ENCODE results near the gene TIGAR. TPM values are rescaled to one million over a fixed set of nuclear protein-coding genes. Genes with fewer than 3 reads are reported as not detected.

Gene TIGAR, protein sequence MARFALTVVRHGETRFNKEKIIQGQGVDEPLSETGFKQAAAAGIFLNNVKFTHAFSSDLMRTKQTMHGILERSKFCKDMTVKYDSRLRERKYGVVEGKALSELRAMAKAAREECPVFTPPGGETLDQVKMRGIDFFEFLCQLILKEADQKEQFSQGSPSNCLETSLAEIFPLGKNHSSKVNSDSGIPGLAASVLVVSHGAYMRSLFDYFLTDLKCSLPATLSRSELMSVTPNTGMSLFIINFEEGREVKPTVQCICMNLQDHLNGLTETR
- 12.3 and 14.7 TPM in 2 replicates for total RNA-seq (2014; rRNA removed; shearing (Covaris generic))

DNA sequence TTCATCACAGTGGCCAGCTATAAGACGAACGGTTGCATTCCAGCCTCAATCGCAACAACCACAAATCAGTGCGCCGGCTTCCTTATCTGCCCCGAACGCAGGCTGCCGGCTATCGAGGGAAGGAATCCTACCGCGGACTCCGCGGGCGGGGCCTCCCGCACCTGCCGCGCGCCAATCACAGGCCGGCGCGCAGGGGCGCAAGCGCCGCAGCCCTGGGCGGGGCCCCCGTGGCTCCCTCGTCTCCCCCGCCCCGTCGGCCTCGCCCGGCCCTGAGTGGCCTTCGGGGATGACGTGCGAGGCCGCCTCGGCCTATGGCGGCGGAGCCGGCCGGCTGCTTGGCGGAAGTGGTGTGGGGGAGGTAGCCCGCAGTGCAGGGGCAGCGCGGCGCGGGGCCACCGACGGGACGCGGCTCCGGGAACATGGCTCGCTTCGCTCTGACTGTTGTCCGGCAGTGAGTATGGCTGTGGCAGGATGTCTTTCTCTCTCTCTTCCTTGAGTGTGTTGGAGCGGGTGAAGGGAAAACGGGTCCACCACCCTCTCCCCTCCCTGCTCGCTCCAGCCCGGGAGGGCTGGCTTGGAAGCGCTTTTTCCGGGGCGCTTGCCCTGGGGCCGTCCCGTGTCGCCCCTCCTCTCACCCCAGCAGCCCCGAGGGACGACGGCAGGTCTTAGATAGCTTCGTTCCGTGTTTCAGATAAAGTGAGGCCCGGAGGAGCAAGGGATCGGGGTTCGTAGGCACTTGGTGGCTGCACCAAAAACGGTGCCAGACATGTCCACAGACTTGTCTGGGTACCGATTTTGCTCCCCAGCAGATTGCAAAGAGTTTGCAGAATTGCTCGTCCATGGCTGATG, at the start of gene TIGAR:
TSS of gene TIGAR (plus strand) at position 361 of the 849 bp plus-strand sequence. CDS start at position 420, 59 bp downstream.

DNA sequence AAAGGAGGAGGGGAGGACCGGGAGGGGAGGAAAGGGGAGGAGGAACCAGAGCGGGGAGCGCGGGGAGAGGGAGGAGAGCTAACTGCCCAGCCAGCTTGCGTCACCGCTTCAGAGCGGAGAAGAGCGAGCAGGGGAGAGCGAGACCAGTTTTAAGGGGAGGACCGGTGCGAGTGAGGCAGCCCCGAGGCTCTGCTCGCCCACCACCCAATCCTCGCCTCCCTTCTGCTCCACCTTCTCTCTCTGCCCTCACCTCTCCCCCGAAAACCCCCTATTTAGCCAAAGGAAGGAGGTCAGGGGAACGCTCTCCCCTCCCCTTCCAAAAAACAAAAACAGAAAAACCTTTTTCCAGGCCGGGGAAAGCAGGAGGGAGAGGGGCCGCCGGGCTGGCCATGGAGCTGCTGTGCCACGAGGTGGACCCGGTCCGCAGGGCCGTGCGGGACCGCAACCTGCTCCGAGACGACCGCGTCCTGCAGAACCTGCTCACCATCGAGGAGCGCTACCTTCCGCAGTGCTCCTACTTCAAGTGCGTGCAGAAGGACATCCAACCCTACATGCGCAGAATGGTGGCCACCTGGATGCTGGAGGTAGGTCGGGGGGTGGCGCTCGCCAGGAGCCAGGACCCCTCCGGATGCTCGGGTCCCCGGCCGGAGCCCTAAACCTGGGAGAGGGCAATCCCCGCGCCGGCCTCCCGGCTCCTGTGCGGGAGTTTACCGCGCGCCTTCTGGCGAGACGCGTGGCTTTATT, 47.2 kb upstream of the TIGAR start, which contains the start of gene CCND2:
TSS of gene CCND2 (plus strand) at position 111 of the 744 bp plus-strand sequence. CDS start at position 390, 279 bp downstream.

DNA sequence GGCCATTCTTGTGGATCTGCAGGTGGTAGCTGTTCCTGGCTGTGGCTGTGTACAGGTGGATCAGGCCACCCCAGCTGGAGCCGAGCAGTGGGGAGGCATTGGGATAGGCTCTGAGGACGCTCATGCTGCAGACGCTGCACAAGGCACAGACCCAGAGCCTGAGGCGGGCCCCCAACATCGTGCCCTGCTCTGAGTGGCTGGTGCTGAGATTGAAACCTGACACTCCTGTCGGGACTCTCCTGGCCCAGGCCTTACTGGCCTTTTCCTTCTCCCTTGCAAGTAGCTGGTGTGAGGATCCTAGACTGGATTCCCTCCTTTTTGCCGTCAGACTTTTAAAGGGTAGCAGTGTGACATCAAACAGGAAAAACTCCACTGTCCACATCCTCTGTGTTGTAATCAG, 58.4 kb downstream of the TIGAR start, which contains the start of gene FGF23:
TSS of gene FGF23 (minus strand) at position 308 of the 400 bp plus-strand sequence. CDS start at position 178, 130 bp downstream.

Other genes starting within 250 kb of the TIGAR start
- 0.15 and 0.24 TPM in 2 replicates for gene CCND2, start 47.5 kb upstream of the TIGAR start, total RNA-seq (2014; rRNA removed; shearing (Covaris generic))
- not detected in 2 replicates for gene FGF23, start 58.5 kb downstream of the TIGAR start, total RNA-seq (2014; rRNA removed; shearing (Covaris generic))
- not detected in 2 replicates for gene FGF6, start 124.6 kb downstream of the TIGAR start, total RNA-seq (2014; rRNA removed; shearing (Covaris generic))
- gene RAD51AP1, start 217.7 kb downstream of the TIGAR start, total RNA-seq (2014; rRNA removed; shearing (Covaris generic)), result 34.3 and 41.8 TPM in 2 replicates
- gene DYRK4, start 241.0 kb downstream of the TIGAR start, total RNA-seq (2014; rRNA removed; shearing (Covaris generic)), result 55.4 and 65.1 TPM in 2 replicates

Measured in A375 (cell line).